ENCODE data around the gene SPZ1.

GRCh38 chr5:80348171-80348570 is 28.4 kb downstream of the SPZ1 start:
- TF ChIP-seq, protein P1, sequence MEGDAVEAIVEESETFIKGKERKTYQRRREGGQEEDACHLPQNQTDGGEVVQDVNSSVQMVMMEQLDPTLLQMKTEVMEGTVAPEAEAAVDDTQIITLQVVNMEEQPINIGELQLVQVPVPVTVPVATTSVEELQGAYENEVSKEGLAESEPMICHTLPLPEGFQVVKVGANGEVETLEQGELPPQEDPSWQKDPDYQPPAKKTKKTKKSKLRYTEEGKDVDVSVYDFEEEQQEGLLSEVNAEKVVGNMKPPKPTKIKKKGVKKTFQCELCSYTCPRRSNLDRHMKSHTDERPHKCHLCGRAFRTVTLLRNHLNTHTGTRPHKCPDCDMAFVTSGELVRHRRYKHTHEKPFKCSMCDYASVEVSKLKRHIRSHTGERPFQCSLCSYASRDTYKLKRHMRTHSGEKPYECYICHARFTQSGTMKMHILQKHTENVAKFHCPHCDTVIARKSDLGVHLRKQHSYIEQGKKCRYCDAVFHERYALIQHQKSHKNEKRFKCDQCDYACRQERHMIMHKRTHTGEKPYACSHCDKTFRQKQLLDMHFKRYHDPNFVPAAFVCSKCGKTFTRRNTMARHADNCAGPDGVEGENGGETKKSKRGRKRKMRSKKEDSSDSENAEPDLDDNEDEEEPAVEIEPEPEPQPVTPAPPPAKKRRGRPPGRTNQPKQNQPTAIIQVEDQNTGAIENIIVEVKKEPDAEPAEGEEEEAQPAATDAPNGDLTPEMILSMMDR (IDR thresholded peaks at IDR 0.05; ENCODE audit: control extremely low read depth in 1 of 3, insufficient read depth in 1 of 3, low read depth in 1 of 3, low read length in 3 of 3) = no peak
- TF ChIP-seq MAX (IDR thresholded peaks at IDR 0.05) = no peak
- no peak for TF ChIP-seq TCF12 (IDR thresholded peaks at IDR 0.05; ENCODE audit: low read depth, low read length)
